Nephron progenitor cell (in vitro differentiated cells): Measurements from ENCODE around the gene KRT12.

Source experiments
- DNase-seq: peaks from one replicate; pipeline ENCODE4 v3.0.0; 2021
- H3K27ac Mint-ChIP-seq: 2 replicates; pipeline ENCODE4 v1.8.0; 2021; ENCODE audit warnings: mild to moderate bottlenecking, moderate library complexity, mixed read lengths
- H3K27me3 Mint-ChIP-seq: 2 replicates; pipeline ENCODE4 v1.8.0; 2021; ENCODE audit warnings: mild to moderate bottlenecking, low read depth, mixed read lengths; ENCODE audit not compliant: poor library complexity
- H3K36me3 Mint-ChIP-seq: 2 replicates; pipeline ENCODE4 v1.8.0; 2021; ENCODE audit warnings: low read depth, mixed read lengths
- H3K4me1 Mint-ChIP-seq: 2 replicates; pipeline ENCODE4 v1.8.0; 2021; ENCODE audit warnings: mixed read lengths
- H3K4me3 Mint-ChIP-seq: 2 replicates; pipeline ENCODE4 v1.8.0; 2021; ENCODE audit warnings: mild to moderate bottlenecking, moderate library complexity, mixed read lengths
- H3K9me3 Mint-ChIP-seq: 2 replicates; pipeline ENCODE4 v1.8.0; 2021; ENCODE audit warnings: mild to moderate bottlenecking, moderate library complexity, mixed read lengths
- TF ChIP-seq, protein P1 (sequence below): fragments of 200-600 bp; sonication (generic); IDR thresholded peaks from 2 replicates; pipeline ENCODE4 v1.5.0; 2021; ENCODE audit warnings: antibody characterized with exemption

Gene KRT12

DNA sequence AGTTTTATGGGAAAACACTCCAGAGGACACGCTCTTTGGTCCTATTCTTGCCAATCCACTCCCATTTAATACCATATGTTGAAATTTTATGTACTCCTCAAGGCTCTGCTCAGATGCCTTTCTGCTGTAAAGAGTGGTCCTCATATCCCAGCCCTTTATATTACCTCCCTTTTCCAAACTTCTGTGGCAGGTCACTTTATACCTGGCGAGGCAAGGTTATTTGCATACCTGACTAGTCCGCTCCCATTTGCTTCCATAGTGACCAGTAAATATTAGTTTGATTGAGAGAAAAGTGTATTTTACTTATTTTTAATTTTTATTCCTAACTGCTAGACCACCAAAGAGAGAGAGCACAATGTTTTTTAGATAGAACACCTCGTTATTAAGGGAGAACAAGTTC, 17.3 kb downstream of the KRT12 start:
- no peak overlapping the region for H3K27ac Mint-ChIP-seq
- H3K36me3 Mint-ChIP-seq = no peaks in the 10 kb centered on the region
- peaks cover 29% of the 10 kb centered on the region for H3K27me3 Mint-ChIP-seq
- TF ChIP-seq, protein P1, sequence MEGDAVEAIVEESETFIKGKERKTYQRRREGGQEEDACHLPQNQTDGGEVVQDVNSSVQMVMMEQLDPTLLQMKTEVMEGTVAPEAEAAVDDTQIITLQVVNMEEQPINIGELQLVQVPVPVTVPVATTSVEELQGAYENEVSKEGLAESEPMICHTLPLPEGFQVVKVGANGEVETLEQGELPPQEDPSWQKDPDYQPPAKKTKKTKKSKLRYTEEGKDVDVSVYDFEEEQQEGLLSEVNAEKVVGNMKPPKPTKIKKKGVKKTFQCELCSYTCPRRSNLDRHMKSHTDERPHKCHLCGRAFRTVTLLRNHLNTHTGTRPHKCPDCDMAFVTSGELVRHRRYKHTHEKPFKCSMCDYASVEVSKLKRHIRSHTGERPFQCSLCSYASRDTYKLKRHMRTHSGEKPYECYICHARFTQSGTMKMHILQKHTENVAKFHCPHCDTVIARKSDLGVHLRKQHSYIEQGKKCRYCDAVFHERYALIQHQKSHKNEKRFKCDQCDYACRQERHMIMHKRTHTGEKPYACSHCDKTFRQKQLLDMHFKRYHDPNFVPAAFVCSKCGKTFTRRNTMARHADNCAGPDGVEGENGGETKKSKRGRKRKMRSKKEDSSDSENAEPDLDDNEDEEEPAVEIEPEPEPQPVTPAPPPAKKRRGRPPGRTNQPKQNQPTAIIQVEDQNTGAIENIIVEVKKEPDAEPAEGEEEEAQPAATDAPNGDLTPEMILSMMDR = no peak
- no peaks in the 10 kb centered on the region for H3K9me3 Mint-ChIP-seq
- H3K4me3 Mint-ChIP-seq = no peak overlapping the region
- DNase-seq = no peak
- no peaks in the 10 kb centered on the region for H3K4me1 Mint-ChIP-seq

GRCh38 chr17:40848583-40849235, 18.3 kb downstream of the KRT12 start:
- H3K4me1 Mint-ChIP-seq = no peaks in the 10 kb centered on the region

DNA sequence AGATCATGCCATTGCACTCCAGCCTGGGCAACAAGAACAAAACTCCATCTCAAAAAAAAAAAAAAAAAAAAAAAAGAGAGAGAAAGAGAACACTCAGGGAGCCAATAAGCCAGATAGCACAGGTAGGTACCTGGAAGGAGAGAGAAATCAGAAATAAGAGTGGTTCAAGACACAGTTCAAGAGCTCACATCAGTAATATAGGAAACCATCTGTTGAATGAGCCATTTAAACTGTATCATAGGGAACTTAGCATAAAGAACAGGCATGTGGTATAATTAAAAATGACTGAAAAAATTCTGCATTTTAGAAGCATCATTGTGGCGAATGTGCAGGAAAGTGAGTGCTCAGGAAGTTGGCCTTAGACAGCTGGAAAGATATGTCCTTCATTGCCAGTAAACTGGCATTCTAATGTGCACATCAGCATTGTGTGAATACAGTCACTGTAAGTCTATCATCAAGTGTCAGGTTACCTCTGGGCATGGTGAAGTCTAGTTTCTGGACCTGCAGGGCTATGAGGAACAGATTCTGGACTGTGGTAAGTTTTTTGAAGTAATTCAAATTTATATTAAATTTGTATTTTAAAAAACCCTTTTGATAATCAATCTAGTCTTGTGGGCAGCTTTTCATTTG, 20.4 kb downstream of the KRT12 start:
- Mint-ChIP-seq H3K27ac (no peak overlapping the region), H3K4me1 (no peaks in the 10 kb centered on the region), H3K4me3 (no peak overlapping the region), H3K36me3 (no peaks in the 10 kb centered on the region), H3K27me3 (peaks cover 50% of the 10 kb centered on the region), H3K9me3 (no peaks in the 10 kb centered on the region)
- TF ChIP-seq, protein P1 = no peak
- no peak for DNase-seq

More at GRCh38 chr17:40848583-40849235, 18.3 kb downstream of the KRT12 start:
- H3K4me3 Mint-ChIP-seq = no peak overlapping the region
- no peaks in the 10 kb centered on the region for H3K9me3 Mint-ChIP-seq
- DNase-seq = no peak
- H3K27ac Mint-ChIP-seq = no peak overlapping the region
- TF ChIP-seq, protein P1 = no peak
- no peaks in the 10 kb centered on the region for H3K36me3 Mint-ChIP-seq
- peaks cover 39% of the 10 kb centered on the region for H3K27me3 Mint-ChIP-seq

GRCh38 chr17:40844671-40845107, 22.3 kb downstream of the KRT12 start:
- TF ChIP-seq, protein P1 = no peak
- Mint-ChIP-seq H3K4me1 (no peaks in the 10 kb centered on the region), H3K9me3 (no peaks in the 10 kb centered on the region), H3K36me3 (no peaks in the 10 kb centered on the region), H3K4me3 (no peak overlapping the region), H3K27ac (no peak overlapping the region), H3K27me3 (peaks cover 38% of the 10 kb centered on the region)
- no peak for DNase-seq

DNA sequence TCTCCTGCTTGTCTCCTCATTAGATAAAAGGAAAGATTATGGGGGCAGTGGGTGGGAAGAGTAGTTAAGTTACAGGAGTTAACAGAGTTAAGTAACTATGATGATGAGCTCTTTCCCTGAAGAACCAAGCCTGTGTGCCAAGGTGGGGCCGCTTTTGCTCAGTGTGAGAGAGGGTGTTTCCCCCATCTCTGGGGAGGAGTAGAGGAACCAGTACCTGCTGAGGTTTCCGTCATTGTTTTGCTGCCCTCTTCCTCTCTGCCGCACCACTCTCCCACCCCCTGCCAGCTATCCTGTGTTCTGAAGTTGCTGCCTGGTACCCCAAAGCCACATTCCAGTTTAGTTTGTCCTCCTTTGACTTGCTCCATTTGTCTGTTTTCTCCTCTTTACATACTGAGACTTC, 23.8 kb downstream of the KRT12 start:
- no peak for DNase-seq
- no peak overlapping the region for H3K4me3 Mint-ChIP-seq
- H3K4me1 Mint-ChIP-seq = no peaks in the 10 kb centered on the region
- H3K27me3 Mint-ChIP-seq = peaks cover 40% of the 10 kb centered on the region
- no peak overlapping the region for H3K27ac Mint-ChIP-seq
- TF ChIP-seq, protein P1 = no peak
- no peaks in the 10 kb centered on the region for H3K9me3 Mint-ChIP-seq
- no peaks in the 10 kb centered on the region for H3K36me3 Mint-ChIP-seq

GRCh38 chr17:40841246-40841645, 25.8 kb downstream of the KRT12 start:
- Mint-ChIP-seq H3K4me3 (no peak overlapping the region), H3K9me3 (no peaks in the 10 kb centered on the region), H3K27ac (no peak overlapping the region), H3K4me1 (no peaks in the 10 kb centered on the region), H3K27me3 (peaks cover 39% of the 10 kb centered on the region), H3K36me3 (no peaks in the 10 kb centered on the region)
- TF ChIP-seq, protein P1 = no peak
- no peak for DNase-seq
